SK-N-SH (cell line): Measurements from ENCODE around the gene CASKIN2. TPM values are rescaled to one million over a fixed set of nuclear protein-coding genes. Genes with fewer than 3 reads are reported as not detected.

ENCODE experiments used
- CTCF ChIA-PET: fragments of 300-600, 350-600 bp; formaldehyde crosslinking; extraction: SDS; loops from one replicate; lab custom pipeline; 2021; lab: Yijun Ruan, JAX
- POLR2A ChIA-PET: fragments of 350-600 bp; sonication (Branson Sonifier 250); formaldehyde crosslinking; extraction: SDS; loops from one replicate; lab custom pipeline; 2020; ENCODE audit warnings: antibody characterized with exemption, inconsistent platforms; lab: Yijun Ruan, JAX
- DNase-seq: peaks from one replicate; pipeline ENCODE4 v3.0.0; 2012
- H2AFZ ChIP-seq: fragments of 200-600 bp; sonication (generic); 2 replicates; pipeline ENCODE4 v1.8.1; 2016; ENCODE audit warnings: antibody characterized with exemption, mild to moderate bottlenecking, low read depth
- H3F3A ChIP-seq: fragments of 200-600 bp; sonication (generic); replicated peaks from 2 replicates; pipeline ENCODE3; 2016; ENCODE audit warnings: antibody characterized with exemption, mild to moderate bottlenecking; ENCODE audit not compliant: insufficient read depth
- H3K27ac ChIP-seq, 2 experiments: fragments of 200-500 bp in 1 of 2; fragments of 200-600 bp in 1 of 2; sonication (Bioruptor generic) in 1 of 2; sonication (generic), shearing (Covaris generic) in 1 of 2; 2 replicates each; pipeline versions ENCODE4 v1.5.1 to v1.6.1; 2014 to 2016; ENCODE audit warnings: low read depth in 2 of 2, inconsistent platforms in 1 of 2, low read length in 1 of 2, mild to moderate bottlenecking in 1 of 2, mixed read lengths in 1 of 2
- H3K27me3 ChIP-seq: fragments of 200-600 bp; sonication (generic), shearing (Covaris generic); 2 replicates; pipeline ENCODE4 v1.6.1; 2016; ENCODE audit warnings: mixed run types; ENCODE audit not compliant: insufficient read depth
- H3K36me3 ChIP-seq, 2 experiments: fragments of 200-500 bp in 1 of 2; fragments of 200-600 bp in 1 of 2; sonication (Bioruptor generic) in 1 of 2; sonication (generic) in 1 of 2; replicated peaks in 1 of 2; 2 replicates each; pipeline versions ENCODE3 to v1.5.1; 2014 to 2016; ENCODE audit warnings: low read length in 1 of 2, mild to moderate bottlenecking in 1 of 2; ENCODE audit not compliant: insufficient read depth in 2 of 2, control insufficient read depth in 1 of 2
- H3K4me1 ChIP-seq, 2 experiments: fragments of 200-500 bp in 1 of 2; fragments of 200-600 bp in 1 of 2; sonication (Bioruptor generic) in 1 of 2; sonication (generic), shearing (Covaris generic) in 1 of 2; 2 replicates each; pipeline versions ENCODE4 v1.5.1 to v1.6.1; 2014 to 2016; ENCODE audit warnings: low read depth in 1 of 2, low read length in 1 of 2, mixed run types in 1 of 2; ENCODE audit not compliant: insufficient read depth in 2 of 2, control insufficient read depth in 1 of 2
- H3K4me2 ChIP-seq: fragments of 200-600 bp; sonication (generic), shearing (Covaris generic); 2 replicates; pipeline ENCODE4 v1.6.1; 2017; ENCODE audit warnings: mixed run types
- H3K4me3 ChIP-seq, 2 experiments: fragments of 200-500 bp in 1 of 2; fragments of 200-600 bp in 1 of 2; sonication (Bioruptor generic) in 1 of 2; sonication (generic), shearing (Covaris generic) in 1 of 2; 2 replicates each; pipeline versions ENCODE4 v1.5.1 to v1.8.1; 2014 to 2016; ENCODE audit warnings: low read depth in 2 of 2, inconsistent platforms in 1 of 2, low read length in 1 of 2, mild to moderate bottlenecking in 1 of 2, mixed read lengths in 1 of 2, moderate library complexity in 1 of 2
- H3K79me2 ChIP-seq: fragments of 200-600 bp; sonication (generic); 2 replicates; pipeline ENCODE4 v1.8.1; 2017; ENCODE audit warnings: mild to moderate bottlenecking; ENCODE audit not compliant: insufficient read depth
- H3K9ac ChIP-seq: fragments of 200-600 bp; sonication (generic); 2 replicates; pipeline ENCODE4 v1.6.1; 2017; ENCODE audit warnings: mixed run types
- H3K9me2 ChIP-seq: fragments of 200-600 bp; sonication (generic); 2 replicates; pipeline ENCODE4 v1.6.1; 2017; ENCODE audit warnings: mixed run types
- H3K9me3 ChIP-seq: fragments of 200-600 bp; sonication (generic); 2 replicates; pipeline ENCODE4 v1.6.1; 2017; ENCODE audit warnings: mixed run types, mild to moderate bottlenecking, moderate library complexity
- H4K20me1 ChIP-seq: fragments of 200-600 bp; sonication (generic); 2 replicates; pipeline ENCODE4 v1.6.1; 2017; ENCODE audit warnings: mild to moderate bottlenecking, mixed run types; ENCODE audit not compliant: insufficient read depth
- CHD2 ChIP-seq: fragments of 150-350 bp; IDR thresholded peaks from 2 replicates; pipeline ENCODE4 v1.6.1; 2018; ENCODE audit warnings: low read length; ENCODE audit not compliant: partially characterized antibody
- CTCF ChIP-seq: fragments of 200-600 bp; sonication (generic); IDR thresholded peaks from 2 replicates; pipeline ENCODE4 v1.6.1; 2017; ENCODE audit warnings: antibody characterized with exemption, mild to moderate bottlenecking, moderate library complexity
- ELF1 ChIP-seq: IDR thresholded peaks from 2 replicates; pipeline ENCODE4 v1.4.0; 2012
- EP300 ChIP-seq, 2 experiments: IDR thresholded peaks; 2 replicates each; pipeline versions ENCODE4 v1.4.0 to v1.6.1; 2012; ENCODE audit warnings: borderline replicate concordance in 1 of 2, low read depth in 1 of 2, low read length in 1 of 2
- IRF3 ChIP-seq: fragments of 150-350 bp; IDR thresholded peaks from 2 replicates; pipeline ENCODE4 v1.6.1; 2016; ENCODE audit warnings: mild to moderate bottlenecking, low read depth, low read length
- JUND ChIP-seq: IDR thresholded peaks from 2 replicates; pipeline ENCODE4 v1.4.0; 2012
- MAX ChIP-seq: IDR thresholded peaks from 2 replicates; pipeline ENCODE4 v1.4.0; 2012; ENCODE audit warnings: low read depth
- MXI1 ChIP-seq: IDR thresholded peaks from 2 replicates; pipeline ENCODE4 v1.6.1; 2012; ENCODE audit warnings: mild to moderate bottlenecking, low read depth, low read length, improper control_type of control experiment
- NRF1 ChIP-seq: IDR thresholded peaks from 2 replicates; pipeline ENCODE4 v1.6.1; 2012; ENCODE audit warnings: low read depth, mild to moderate bottlenecking, low read length
- PBX3 ChIP-seq: IDR thresholded peaks from 2 replicates; pipeline ENCODE4; 2012
- POLR2AphosphoS5 ChIP-seq: IDR thresholded peaks from 2 replicates; pipeline ENCODE4 v1.6.1; 2012; ENCODE audit warnings: low read depth, low read length
- REST ChIP-seq: IDR thresholded peaks from 2 replicates; pipeline ENCODE4 v1.6.1; 2012; ENCODE audit warnings: mild to moderate bottlenecking, low read depth, low read length, moderate library complexity
- RFX5 ChIP-seq: IDR thresholded peaks from 2 replicates; pipeline ENCODE4 v1.6.1; 2012; ENCODE audit warnings: mild to moderate bottlenecking, improper control_type of control experiment, low read length
- RXRA ChIP-seq: IDR thresholded peaks from 2 replicates; pipeline ENCODE4 v1.4.0; 2012; ENCODE audit warnings: low read depth, mild to moderate bottlenecking, borderline replicate concordance
- TAF1 ChIP-seq: IDR thresholded peaks from 2 replicates; pipeline ENCODE4 v1.6.1; 2012; ENCODE audit warnings: low read depth, mild to moderate bottlenecking, low read length, moderate library complexity, borderline replicate concordance
- USF1 ChIP-seq: IDR thresholded peaks from 2 replicates; pipeline ENCODE4 v1.4.0; 2012; ENCODE audit warnings: low read depth, borderline replicate concordance
- USF2 ChIP-seq: fragments of 150-350 bp; IDR thresholded peaks from 2 replicates; pipeline ENCODE4 v1.6.1; 2017; ENCODE audit warnings: antibody characterized with exemption, low read length, low read depth, borderline replicate concordance
- YY1 ChIP-seq: IDR thresholded peaks from 2 replicates; pipeline ENCODE4 v1.4.0; 2012; ENCODE audit warnings: low read depth, mild to moderate bottlenecking
- ZBTB33 ChIP-seq: IDR thresholded peaks from 2 replicates; pipeline ENCODE4 v1.4.0; 2012; ENCODE audit warnings: low read depth, borderline replicate concordance
- WGBS: methylation state at CpG from one replicate; pipeline ENCODE4 v1.1.6; 2017; ENCODE audit warnings: low lambda C conversion rate; 5-methylcytosine and 5-hydroxymethylcytosine counted together
- polyA plus RNA-seq, 3 experiments: library from polyadenylated mRNA; depleted of rRNA; stranded (reverse); fragments of >200 nt; gene quantifications; 2 replicates each; pipeline ENCODE4 v1.2.3, GENCODE V29; 2012

CASKIN2 gene
- polyA plus RNA-seq, 1 of the 3 experiments (the other 2 are of a cell fraction) = 6.5 TPM

- Histone ChIP-seq H3K4me3 (peak within 1 kb of the TSS; percentile 74 to 82), H3K9me3 (no peaks in the 10 kb centered on the region), H4K20me1 (no peaks in the 10 kb centered on the region), H3K9me2 (no peaks in the 10 kb centered on the region), H2AFZ (peak within 1 kb of the TSS; percentile 92), H3K4me1 (peaks cover 0 to 15% of the 10 kb centered on the region in 2 experiments; a peak in 3 of 4 replicates), H3F3A (no peaks in the 10 kb centered on the region), H3K79me2 (peaks cover 37% of the 10 kb centered on the region), H3K9ac (peak within 1 kb of the TSS; percentile 92), H3K27me3 (no peaks in the 10 kb centered on the region), H3K4me2 (peak within 1 kb of the TSS; percentile 95), H3K27ac (peak within 1 kb of the TSS; percentile 90 to 94), H3K36me3 (no peaks in the 10 kb centered on the region)
- WGBS = 2% methylated on average over 32 of the region's 33 CpGs
- DNase-seq = peak; percentile 98
- ChIA-PET CTCF (interaction anchor here (0.7 to 3.4 kb wide), 14 partner anchors 9 to 293 kb away, joined by 3 to 13 read pairs (median 4); partner anchors contain the start of genes MIF4GD, SMIM5 and TSEN54), POLR2A (interaction anchor here (0.6 to 1.6 kb wide), 19 partner anchors 9 to 323 kb away, joined by 3 to 15 read pairs (median 4); partner anchors contain the start of genes GGA3, LLGL2, MRPS7 and SMIM5)
- TF ChIP-seq ZBTB33 = no peak
- TF ChIP-seq USF2 = no peak
- peak; percentile 100 for TF ChIP-seq YY1
- TF ChIP-seq CHD2 = peak; percentile 97
- peak; percentile 51 for TF ChIP-seq PBX3
- TF ChIP-seq ELF1 = peak; percentile 100
- peak; percentile 99 for TF ChIP-seq IRF3
- TF ChIP-seq RXRA = no peak
- TF ChIP-seq JUND = no peak
- TF ChIP-seq USF1 = no peak
- no peak for TF ChIP-seq CTCF
- peak; percentile 1; the same call in 1 of the 2 replicates for TF ChIP-seq MXI1
- TF ChIP-seq TAF1 = peak; percentile 98
- TF ChIP-seq POLR2AphosphoS5 = peak; percentile 50
- TF ChIP-seq REST = no peak; the same call in none of the 2 replicates
- no peak for TF ChIP-seq NRF1
- no peak for TF ChIP-seq EP300 (IDR thresholded peaks at IDR 0.05; ENCODE audit: borderline replicate concordance in 1 of 2, low read depth in 1 of 2, low read length in 1 of 2)
- TF ChIP-seq MAX = peak; percentile 77; the same call in 1 of the 2 replicates
- TF ChIP-seq RFX5 = 0 out of 2 replicates have a peak, but pooled peaks have one; percentile 48
These were observed 58.8 kb downstream of the CASKIN2 start, which contains the start of gene TMEM94 for GRCh38 chr17:75456417-75457046. Gene TMEM94 (plus strand): TSS chr17:75456635. CDS start chr17:75471906, 15,271 bp downstream.
